Loucy (cell line): ENCODE results near the gene PTPA.
"Not testable (repeated sequence)": the region's sequence is repeated elsewhere in the genome, so short reads cannot be mapped to it uniquely, and the experiment has no call there.

Experiments used
- H2AFZ ChIP-seq: fragments of 200-600 bp; sonication (generic); 2 replicates; pipeline ENCODE4 v1.6.0; 2016; ENCODE audit warnings: antibody characterized with exemption, mild to moderate bottlenecking, low read length, moderate library complexity
- H3F3A ChIP-seq: fragments of 200-600 bp; 2 replicates; pipeline ENCODE4 v1.6.0; 2016; ENCODE audit warnings: antibody characterized with exemption, low read depth, mild to moderate bottlenecking
- H3K27me3 ChIP-seq: fragments of 200-600 bp; sonication (generic); 2 replicates; pipeline ENCODE4 v1.6.1; 2014; ENCODE audit warnings: low read length, mild to moderate bottlenecking; ENCODE audit not compliant: insufficient read depth, poor library complexity, severe bottlenecking
- H3K36me3 ChIP-seq: fragments of 200-600 bp; sonication (generic); 2 replicates; pipeline ENCODE4 v1.6.1; 2016; ENCODE audit warnings: low read length; ENCODE audit not compliant: insufficient read depth
- H3K4me1 ChIP-seq: fragments of 200-600 bp; sonication (generic); 2 replicates; pipeline ENCODE4 v1.5.1; 2014; ENCODE audit warnings: low read length, mild to moderate bottlenecking; ENCODE audit not compliant: insufficient read depth, poor library complexity, severe bottlenecking
- H3K4me2 ChIP-seq: fragments of 200-600 bp; sonication (generic); 2 replicates; pipeline ENCODE4 v1.6.0; 2014; ENCODE audit warnings: antibody characterized with exemption, low read length, low read depth, mild to moderate bottlenecking; ENCODE audit not compliant: poor library complexity, severe bottlenecking
- H3K4me3 ChIP-seq: fragments of 200-600 bp; sonication (generic); 2 replicates; pipeline ENCODE4 v1.5.1; 2014; ENCODE audit warnings: low read length, mild to moderate bottlenecking, mixed read lengths; ENCODE audit not compliant: poor library complexity, severe bottlenecking
- H3K79me2 ChIP-seq: fragments of 200-600 bp; sonication (generic); 2 replicates; pipeline ENCODE4 v1.6.1; 2014; ENCODE audit warnings: low read length; ENCODE audit not compliant: insufficient read depth
- H3K9ac ChIP-seq: fragments of 200-600 bp; sonication (generic); 2 replicates; pipeline ENCODE4 v1.6.0; 2014; ENCODE audit warnings: mild to moderate bottlenecking, low read depth, low read length, moderate library complexity; ENCODE audit not compliant: poor library complexity, severe bottlenecking
- H3K9me2 ChIP-seq: fragments of 200-600 bp; sonication (generic); replicated peaks from 2 replicates; pipeline ENCODE4 v1.6.1; 2016; ENCODE audit warnings: low read depth, low read length, mixed read lengths
- H3K9me3 ChIP-seq: fragments of 200-600 bp; sonication (generic); 2 replicates; pipeline ENCODE4 v1.6.1; 2014; ENCODE audit warnings: mild to moderate bottlenecking, antibody characterized with exemption, low read length, low read depth; ENCODE audit not compliant: insufficient read depth
- H4K20me1 ChIP-seq: fragments of 200-600 bp; sonication (generic); 2 replicates; pipeline ENCODE4 v1.6.0; 2014; ENCODE audit warnings: antibody characterized with exemption, low read length, mild to moderate bottlenecking; ENCODE audit not compliant: insufficient read depth, poor library complexity, severe bottlenecking
- EZH2phosphoT487 ChIP-seq: fragments of 200-600 bp; IDR thresholded peaks from 2 replicates; pipeline ENCODE4 v1.6.1; 2018; ENCODE audit warnings: antibody characterized with exemption, mild to moderate bottlenecking, moderate library complexity, borderline replicate concordance
- TF ChIP-seq, protein P1 (sequence below): fragments of 200-600 bp; sonication (generic); conservative IDR thresholded peaks from 2 replicates; pipeline ENCODE4 v1.5.1; 2014; ENCODE audit warnings: mild to moderate bottlenecking, antibody characterized with exemption, low read length

PTPA gene

DNA sequence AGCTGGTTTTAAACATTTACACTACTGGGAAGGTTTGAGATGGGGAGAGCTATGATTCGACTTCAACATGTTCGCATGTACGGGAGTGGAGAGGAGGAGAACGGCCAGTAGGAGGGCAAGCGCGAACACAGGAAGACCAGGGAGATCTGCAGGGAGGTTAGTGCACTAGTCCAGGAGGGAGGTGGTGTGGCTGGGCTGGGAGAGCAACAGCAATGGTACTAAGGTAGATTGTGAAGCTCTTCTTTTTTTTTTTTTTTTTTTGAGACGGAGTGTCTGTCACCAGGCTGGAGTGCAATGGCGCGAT, 50.3 kb downstream of the PTPA start:
- no peaks in the 10 kb centered on the region for H3K36me3 ChIP-seq
- no peaks in the 10 kb centered on the region for H3K79me2 ChIP-seq
- H3F3A ChIP-seq, result no peaks in the 10 kb centered on the region
- no peak overlapping the region for H3K4me2 ChIP-seq
- no peaks in the 10 kb centered on the region for H3K9me2 ChIP-seq
- no peaks in the 10 kb centered on the region for H4K20me1 ChIP-seq
- no peaks in the 10 kb centered on the region for H3K9me3 ChIP-seq
- peaks cover 4% of the 10 kb centered on the region for H3K4me1 ChIP-seq
- TF ChIP-seq EZH2phosphoT487, result no peak
- TF ChIP-seq, protein P1, sequence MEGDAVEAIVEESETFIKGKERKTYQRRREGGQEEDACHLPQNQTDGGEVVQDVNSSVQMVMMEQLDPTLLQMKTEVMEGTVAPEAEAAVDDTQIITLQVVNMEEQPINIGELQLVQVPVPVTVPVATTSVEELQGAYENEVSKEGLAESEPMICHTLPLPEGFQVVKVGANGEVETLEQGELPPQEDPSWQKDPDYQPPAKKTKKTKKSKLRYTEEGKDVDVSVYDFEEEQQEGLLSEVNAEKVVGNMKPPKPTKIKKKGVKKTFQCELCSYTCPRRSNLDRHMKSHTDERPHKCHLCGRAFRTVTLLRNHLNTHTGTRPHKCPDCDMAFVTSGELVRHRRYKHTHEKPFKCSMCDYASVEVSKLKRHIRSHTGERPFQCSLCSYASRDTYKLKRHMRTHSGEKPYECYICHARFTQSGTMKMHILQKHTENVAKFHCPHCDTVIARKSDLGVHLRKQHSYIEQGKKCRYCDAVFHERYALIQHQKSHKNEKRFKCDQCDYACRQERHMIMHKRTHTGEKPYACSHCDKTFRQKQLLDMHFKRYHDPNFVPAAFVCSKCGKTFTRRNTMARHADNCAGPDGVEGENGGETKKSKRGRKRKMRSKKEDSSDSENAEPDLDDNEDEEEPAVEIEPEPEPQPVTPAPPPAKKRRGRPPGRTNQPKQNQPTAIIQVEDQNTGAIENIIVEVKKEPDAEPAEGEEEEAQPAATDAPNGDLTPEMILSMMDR, result no peak
- H2AFZ ChIP-seq, result no peak overlapping the region
- no peak overlapping the region for H3K4me3 ChIP-seq
- no peak overlapping the region for H3K9ac ChIP-seq
- H3K27me3 ChIP-seq, result no peaks in the 10 kb centered on the region

DNA sequence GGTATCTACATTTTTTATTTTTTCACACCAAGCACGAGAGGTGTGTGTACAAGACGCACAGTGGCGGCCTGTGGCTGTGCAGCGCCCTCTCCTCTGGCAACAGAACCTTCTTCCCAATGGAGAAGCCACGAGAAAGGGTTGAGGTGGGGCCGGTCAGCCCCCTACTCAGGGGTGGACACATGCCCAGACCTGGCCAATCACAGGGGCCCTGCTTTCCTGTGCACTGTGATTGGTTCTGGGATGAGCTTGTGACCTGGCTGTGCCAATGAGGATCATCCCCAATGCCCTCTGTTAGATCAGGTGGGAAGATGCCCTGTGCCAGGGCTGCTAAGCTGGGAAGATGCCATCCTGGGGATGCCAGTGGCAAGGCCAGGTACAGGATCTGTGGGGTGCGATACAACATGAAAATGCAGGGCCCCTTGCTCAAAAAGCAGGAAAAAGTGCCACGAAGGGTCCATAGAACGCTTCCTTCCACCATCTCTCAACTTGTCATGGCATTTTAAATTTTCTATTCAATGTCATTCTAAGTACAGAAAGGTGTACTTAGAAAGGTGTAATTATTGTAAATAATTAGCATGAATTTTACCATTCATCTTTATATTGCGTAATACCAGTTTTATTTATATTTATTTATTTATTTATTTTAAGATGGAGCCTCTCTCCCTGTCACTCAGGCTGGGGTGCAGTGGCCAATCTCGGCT, 51.4 kb downstream of the PTPA start:
- no peaks in the 10 kb centered on the region for H3K36me3 ChIP-seq
- no peaks in the 10 kb centered on the region for H3K9me2 ChIP-seq
- H4K20me1 ChIP-seq, result no peaks in the 10 kb centered on the region
- H2AFZ ChIP-seq, result no peak overlapping the region
- no peaks in the 10 kb centered on the region for H3K27me3 ChIP-seq
- H3K9ac ChIP-seq, result no peak overlapping the region
- H3F3A ChIP-seq, result no peaks in the 10 kb centered on the region
- H3K4me3 ChIP-seq, result no peak overlapping the region
- H3K9me3 ChIP-seq, result no peaks in the 10 kb centered on the region
- peaks cover 10% of the 10 kb centered on the region for H3K4me1 ChIP-seq
- no peak overlapping the region for H3K4me2 ChIP-seq
- no peaks in the 10 kb centered on the region for H3K79me2 ChIP-seq
- TF ChIP-seq, protein P1, result no peak
- TF ChIP-seq EZH2phosphoT487, result no peak

DNA sequence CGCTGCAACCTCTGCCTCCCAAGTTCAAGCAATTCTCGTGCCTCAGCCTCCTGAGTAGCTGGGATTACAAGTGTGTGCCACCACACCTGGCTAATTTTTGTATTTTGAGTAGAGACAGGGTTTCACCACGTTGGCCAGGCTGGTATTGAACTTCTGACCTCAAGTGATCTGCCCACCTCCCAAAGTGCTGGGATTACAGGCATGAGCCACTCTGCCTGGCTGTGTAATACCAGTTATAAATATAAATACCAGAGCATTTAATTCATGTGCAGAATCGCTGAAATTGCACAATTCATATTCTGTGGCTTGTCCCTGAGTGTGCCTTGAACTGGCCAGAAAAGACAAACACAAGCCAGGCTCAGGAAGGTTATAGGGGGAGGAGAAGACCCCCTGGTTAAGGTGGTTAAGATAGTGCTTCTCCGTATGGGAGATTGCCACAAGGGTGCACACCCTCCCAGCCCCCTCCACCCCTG, 52.0 kb downstream of the PTPA start:
- H3F3A ChIP-seq, H2AFZ ChIP-seq, H3K9me2 ChIP-seq, H3K36me3 ChIP-seq, H3K4me3 ChIP-seq, H3K79me2 ChIP-seq, H4K20me1 ChIP-seq, H3K9me3 ChIP-seq, H3K27me3 ChIP-seq, H3K9ac ChIP-seq, H3K4me2 ChIP-seq: not testable (repeated sequence)
- peaks cover 16% of the 10 kb centered on the region for H3K4me1 ChIP-seq

DNA sequence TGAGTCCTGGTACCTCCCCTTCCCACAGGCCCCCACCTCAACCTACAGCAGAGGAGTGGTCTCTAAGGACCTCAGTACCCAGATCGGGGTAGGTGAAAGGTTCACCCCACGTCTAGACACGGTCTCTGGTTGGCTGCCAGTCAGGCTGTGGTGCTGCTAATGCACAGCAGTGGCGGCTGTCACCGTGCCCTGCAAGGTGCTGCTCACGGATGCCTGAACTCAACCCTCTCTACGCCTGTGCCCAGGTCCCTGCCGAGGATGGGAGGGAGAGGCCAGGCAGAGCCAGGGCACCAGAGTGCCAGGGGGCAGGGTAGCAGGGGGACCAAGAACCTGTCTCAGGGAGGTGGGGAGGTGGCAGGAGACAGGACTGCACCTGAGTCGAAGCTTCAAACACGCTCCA, 52.5 kb downstream of the PTPA start:
- Histone ChIP-seq H3K27me3 (no peaks in the 10 kb centered on the region), H3K79me2 (no peaks in the 10 kb centered on the region), H3K4me1 (peaks cover 17% of the 10 kb centered on the region), H4K20me1 (no peaks in the 10 kb centered on the region), H3K9me2 (no peaks in the 10 kb centered on the region), H3K4me3 (no peak overlapping the region), H2AFZ (no peak overlapping the region), H3K9me3 (no peaks in the 10 kb centered on the region), H3K9ac (no peak overlapping the region), H3K4me2 (no peak overlapping the region), H3F3A (no peaks in the 10 kb centered on the region), H3K36me3 (no peaks in the 10 kb centered on the region)
- no peak for TF ChIP-seq EZH2phosphoT487
- TF ChIP-seq, protein P1, result no peak
